Thoracic aorta (tissue), 2 donors: ENCODE measurements around the gene XRCC3. TPM values are rescaled to one million over a fixed set of nuclear protein-coding genes. Genes with fewer than 3 reads are reported as not detected.
A peak's percentile ranks its signal among the peaks of the same experiment; 100 is the strongest.

Experiments used
- ATAC-seq: fragments of 150-250 bp; one replicate; pipeline ENCODE4 v1.8.0; 2017; ENCODE audit warnings: low read depth; ENCODE audit not compliant: insufficient number of reproducible peaks, low FRiP score
- DNase-seq: peaks from one replicate; pipeline ENCODE4 v3.0.0-alpha.2; 2020; ENCODE audit warnings: low spot score
- H3K27ac ChIP-seq, 2 donors: fragments of 200-600 bp; sonication (generic); 1 replicate in 1 of 2; 2 replicates in 1 of 2; pipeline ENCODE4 v1.5.1; 2016; ENCODE audit warnings: mild to moderate bottlenecking in 2 of 2, moderate library complexity in 2 of 2
- H3K27me3 ChIP-seq: fragments of 200-600 bp; sonication (generic); replicated peaks from 2 replicates; pipeline ENCODE4 v1.6.0; 2016; ENCODE audit warnings: mild to moderate bottlenecking; ENCODE audit not compliant: insufficient read depth
- H3K36me3 ChIP-seq: fragments of 200-600 bp; sonication (generic); one replicate; pipeline ENCODE4 v1.5.1; 2016
- H3K4me1 ChIP-seq, 2 donors: fragments of 200-600 bp; sonication (generic); 1 replicate in 1 of 2; 2 replicates in 1 of 2; pipeline versions ENCODE4 v1.5.1 to v1.6.0; 2016; ENCODE audit warnings: low read depth in 2 of 2, mild to moderate bottlenecking in 1 of 2; ENCODE audit not compliant: control insufficient read depth in 1 of 2
- H3K4me3 ChIP-seq: fragments of 200-600 bp; sonication (generic); 2 replicates; pipeline ENCODE4 v1.5.1; 2016; ENCODE audit warnings: mild to moderate bottlenecking
- H3K9me3 ChIP-seq: fragments of 200-600 bp; sonication (generic); 2 replicates; pipeline ENCODE4 v1.5.1; 2016
- CTCF ChIP-seq: fragments of 200-600 bp; sonication (generic); IDR thresholded peaks from one replicate; pipeline ENCODE4 v1.5.1; 2019; ENCODE audit warnings: antibody characterized with exemption
- total RNA-seq, 2 donors: library from RNA; depleted of rRNA; stranded (reverse); fragments of >200 nt; gene quantifications; one replicate each; pipeline versions ENCODE4 v1.1.0 to v1.2.3, GENCODE V29; 2016

The XRCC3 gene
- total RNA-seq, 2 donors from 2014 or later, result 8.4 to 18.5 TPM

GRCh38 chr14:103758059-103758776 is 43.0 kb upstream of the XRCC3 start:
- Histone ChIP-seq H3K27me3 (no peaks in the 10 kb centered on the region), H3K4me1 (no peaks in the 10 kb centered on the region), H3K27ac (no peak overlapping the region), H3K9me3 (no peaks in the 10 kb centered on the region), H3K36me3 (no peaks in the 10 kb centered on the region), H3K4me3 (no peak overlapping the region)
- no peak for TF ChIP-seq CTCF
- no peak for ATAC-seq
- no peak for DNase-seq

- H3K4me3 ChIP-seq, result no peak overlapping the region
- no peaks in the 10 kb centered on the region for H3K4me1 ChIP-seq
- no peak overlapping the region for H3K27ac ChIP-seq
- DNase-seq (no peak), ATAC-seq (no peak)
- H3K9me3 ChIP-seq, result no peaks in the 10 kb centered on the region
- no peaks in the 10 kb centered on the region for H3K27me3 ChIP-seq
- TF ChIP-seq CTCF, result no peak
- H3K36me3 ChIP-seq, result no peaks in the 10 kb centered on the region
These were observed 39.8 kb upstream of the XRCC3 start for GRCh38 chr14:103755060-103755459.

- ATAC-seq, result no peak
- Histone ChIP-seq H3K4me1 (no peaks in the 10 kb centered on the region), H3K9me3 (no peaks in the 10 kb centered on the region), H3K36me3 (no peaks in the 10 kb centered on the region), H3K27ac (no peak overlapping the region), H3K27me3 (no peaks in the 10 kb centered on the region), H3K4me3 (no peak overlapping the region)
- TF ChIP-seq CTCF, result no peak
- DNase-seq, result no peak
These were observed 38.5 kb upstream of the XRCC3 start for GRCh38 chr14:103753774-103754173.

- Histone ChIP-seq H3K27ac (no peak overlapping the region), H3K36me3 (no peaks in the 10 kb centered on the region)
These were observed 34.6 kb upstream of the XRCC3 start for GRCh38 chr14:103749860-103750259.

GRCh38 chr14:103749452-103749851 is 34.2 kb upstream of the XRCC3 start:
- ATAC-seq, result no peak
- TF ChIP-seq CTCF, result no peak

More at GRCh38 chr14:103749860-103750259, 34.6 kb upstream of the XRCC3 start:
- no peaks in the 10 kb centered on the region for H3K27me3 ChIP-seq
- no peaks in the 10 kb centered on the region for H3K4me1 ChIP-seq
- no peaks in the 10 kb centered on the region for H3K9me3 ChIP-seq
- no peak overlapping the region for H3K4me3 ChIP-seq
- ATAC-seq, result no peak
- no peak for DNase-seq
- TF ChIP-seq CTCF, result peak; percentile 18

More at GRCh38 chr14:103749452-103749851, 34.2 kb upstream of the XRCC3 start:
- Histone ChIP-seq H3K9me3 (no peaks in the 10 kb centered on the region), H3K27ac (no peak overlapping the region), H3K36me3 (no peaks in the 10 kb centered on the region), H3K4me3 (no peak overlapping the region), H3K27me3 (no peaks in the 10 kb centered on the region), H3K4me1 (no peaks in the 10 kb centered on the region)
- no peak for DNase-seq
